HepG2 (cell line): ENCODE data around the gene MEIOC. TPM values are rescaled to one million over a fixed set of nuclear protein-coding genes. Genes with fewer than 3 reads are reported as not detected.

Experiments
- ATAC-seq: fragments of 200-7000 bp; cut with Tn5 transposase; 3 replicates; pipeline ENCODE4 v1.9.1; 2020; ENCODE audit warnings: mild to moderate bottlenecking, moderate library complexity
- BruUV-seq: library from RNA; stranded (reverse); fragments of 400-500 nt; replicated peaks from 2 replicates; lab custom pipeline; 2021; lab: Mats Ljungman, UMichigan
- CTCF ChIA-PET: fragments of 300-600 bp; formaldehyde crosslinking; extraction: SDS; loops from one replicate; lab custom pipeline; 2021; ENCODE audit warnings: low total read pairs, inconsistent platforms, low intra/inter-chr PET ratio; lab: Yijun Ruan, JAX
- POLR2A ChIA-PET: fragments of 350-600 bp; sonication (Branson Sonifier 250); formaldehyde crosslinking; loops from one replicate; lab custom pipeline; 2020; ENCODE audit warnings: antibody characterized with exemption, inconsistent platforms; lab: Yijun Ruan, JAX
- DNase-seq: peaks from one replicate; pipeline ENCODE4 v3.0.0-alpha.2; 2015; ENCODE audit warnings: low spot score
- FAIRE-seq: peaks from 3 replicates; lab custom pipeline; 2011; peaks lifted over from hg19 to GRCh38; lab: Jason Lieb, UNC
- H2AFZ ChIP-seq: one replicate; pipeline ENCODE4 v1.6.1; 2011; ENCODE audit warnings: low read length, inconsistent platforms
- H3K27ac ChIP-seq: fragments of 300-600 bp; 3 replicates; pipeline ENCODE4 v1.8.0; 2011; ENCODE audit warnings: mixed run types, mild to moderate bottlenecking, mixed read lengths, low read length, inconsistent platforms; ENCODE audit not compliant: insufficient read depth; ENCODE audit errors: extremely low read length
- H3K27me3 ChIP-seq, 2 experiments: fragments of 200-600 bp in 1 of 2; 2 replicates in 1 of 2; 3 replicates in 1 of 2; pipeline versions ENCODE4 v1.6.0 to v1.8.0; 2011; ENCODE audit warnings: low read length in 2 of 2, mild to moderate bottlenecking in 2 of 2, moderate library complexity in 2 of 2, inconsistent platforms in 1 of 2; ENCODE audit not compliant: insufficient read depth in 2 of 2, control insufficient read depth in 1 of 2
- H3K36me3 ChIP-seq, 2 experiments: fragments of 200-600 bp in 1 of 2; replicated peaks in 1 of 2; 2 replicates in 1 of 2; 3 replicates in 1 of 2; pipeline versions ENCODE4 v1.5.1 to v1.8.0; 2011; ENCODE audit warnings: low read length in 2 of 2, inconsistent platforms in 1 of 2; ENCODE audit not compliant: insufficient read depth in 2 of 2, control insufficient read depth in 1 of 2
- H3K4me1 ChIP-seq: 2 replicates; pipeline ENCODE4 v1.5.1; 2012; ENCODE audit warnings: low read length, inconsistent platforms; ENCODE audit not compliant: insufficient read depth
- H3K4me2 ChIP-seq: 2 replicates; pipeline ENCODE4 v1.6.0; 2011; ENCODE audit warnings: low read depth, low read length, inconsistent platforms
- H3K4me3 ChIP-seq, 3 experiments: fragments of 200-600 bp in 1 of 3; sonication (generic), shearing (Covaris generic) in 1 of 3; replicated peaks in 1 of 3; 2 replicates each; pipeline ENCODE4 v1.5.1; 2011 to 2016; ENCODE audit warnings: low read length in 3 of 3, inconsistent platforms in 2 of 3, low read depth in 2 of 3, mild to moderate bottlenecking in 2 of 3, control low read depth in 1 of 3, mixed read lengths in 1 of 3; ENCODE audit not compliant: insufficient read depth in 1 of 3
- H3K79me2 ChIP-seq: one replicate; pipeline ENCODE4 v1.6.1; 2011; ENCODE audit warnings: low read length, inconsistent platforms; ENCODE audit not compliant: insufficient read depth
- H3K9ac ChIP-seq: 2 replicates; pipeline ENCODE4 v1.6.0; 2011; ENCODE audit warnings: mild to moderate bottlenecking, low read depth, low read length, inconsistent platforms; ENCODE audit not compliant: insufficient read depth
- H3K9me3 ChIP-seq: 2 replicates; pipeline ENCODE4 v1.5.1; 2012; ENCODE audit warnings: mild to moderate bottlenecking, low read length
- H4K20me1 ChIP-seq: 2 replicates; pipeline ENCODE4 v1.6.0; 2011; ENCODE audit warnings: inconsistent platforms, mild to moderate bottlenecking, low read length, moderate library complexity; ENCODE audit not compliant: insufficient read depth
- CHD4 ChIP-seq: fragments of 200-600 bp; sonication (generic); IDR thresholded peaks from 2 replicates; pipeline ENCODE4 v1.7.0; 2017; ENCODE audit warnings: mild to moderate bottlenecking, low read length, borderline replicate concordance
- CREB1 ChIP-seq, 2 experiments: fragments of 450-650 bp in 1 of 2; IDR thresholded peaks; 2 replicates each; pipeline ENCODE4 v1.6.1; 2016 to 2017; ENCODE audit warnings: control low read depth in 1 of 2, mild to moderate bottlenecking in 1 of 2, missing compliant biosample characterization in 1 of 2, missing genetic modification characterization in 1 of 2
- KDM3A ChIP-seq: IDR thresholded peaks from 2 replicates; pipeline ENCODE4 v1.6.1; 2018; ENCODE audit warnings: low read depth, missing compliant biosample characterization
- ONECUT2 ChIP-seq: sonication (generic); formaldehyde crosslinking; IDR thresholded peaks from 2 replicates; pipeline ENCODE4 v1.4.0; 2020; ENCODE audit warnings: missing genetic modification reagents
- RAD21 ChIP-seq: fragments of 450-650 bp; formaldehyde crosslinking; IDR thresholded peaks from 2 replicates; pipeline ENCODE4 v1.5.0; 2020; ENCODE audit warnings: mild to moderate bottlenecking
- RBM22 ChIP-seq: fragments of 200-400 bp; formaldehyde crosslinking; optimal IDR thresholded peaks from 2 replicates; pipeline ENCODE3; 2017; ENCODE audit warnings: mild to moderate bottlenecking, low read length, moderate library complexity
- REL ChIP-seq: sonication (generic); formaldehyde crosslinking; conservative IDR thresholded peaks from 2 replicates; pipeline ENCODE4 v1.8.0; 2022; ENCODE audit warnings: mild to moderate bottlenecking, missing genetic modification reagents, moderate library complexity
- SRSF1 ChIP-seq: fragments of 200-400 bp; formaldehyde crosslinking; optimal IDR thresholded peaks from 2 replicates; pipeline ENCODE3; 2017; ENCODE audit warnings: mild to moderate bottlenecking, low read depth, low read length, moderate library complexity
- SUZ12 ChIP-seq: fragments of 150-350 bp; IDR thresholded peaks from 2 replicates; pipeline ENCODE4 v1.6.1; 2014; ENCODE audit warnings: low read depth, low read length
- ZNF83 ChIP-seq: sonication (generic); formaldehyde crosslinking; IDR thresholded peaks from 2 replicates; pipeline ENCODE4 v1.4.0; 2020; ENCODE audit warnings: missing genetic modification reagents, mild to moderate bottlenecking, borderline replicate concordance
- WGBS: methylation state at CpG from one replicate; pipeline ENCODE4 v1.1.6; 2017; ENCODE audit warnings: low lambda C conversion rate; 5-methylcytosine and 5-hydroxymethylcytosine counted together
- in situ Hi-C: cut with HindIII; loops from 2 replicates; pipeline ENCODE4 v1.10.0; 2017; ENCODE audit warnings: low pct_unique_long_range_greater_than_20kb; ENCODE audit not compliant: extremely low pct_ligation_motif_present
- intact Hi-C: fragments of 100-400 bp; cut with micrococcal nuclease; formaldehyde crosslinking; loops from one replicate; pipeline ENCODE4 v1.10.0; 2022; ENCODE audit not compliant: unreplicated experiment
- polyA plus RNA-seq, 8 experiments: library from polyadenylated mRNA; depleted of rRNA in 3 of 8; stranded (reverse) in 7 of 8; unstranded in 1 of 8; fragments of >200 nt; fragmentation: Illumina TruSeq in 4 of 8; extraction: Trizol in 4 of 8; gene quantifications; 2 replicates each; pipeline versions ENCODE4 v1.2.1 to v1.2.3, GENCODE V29; 2011 to 2016; ENCODE audit warnings: low read depth in 4 of 8, missing spikeins in 1 of 8, mixed read lengths in 1 of 8; ENCODE audit not compliant: insufficient read depth in 1 of 8
- total RNA-seq, 5 experiments: library from RNA; depleted of rRNA; stranded (reverse); fragments of >200 nt; fragmentation: Illumina TruSeq; extraction: Trizol; gene quantifications; 2 replicates each; pipeline ENCODE4 v1.2.3, GENCODE V29; 2016; ENCODE audit warnings: low read depth in 1 of 5
- TF ChIP-seq, protein P1 (sequence below): fragments of 450-650 bp; IDR thresholded peaks from 2 replicates; pipeline ENCODE4 v1.6.1; 2017; ENCODE audit warnings: mild to moderate bottlenecking
- TF ChIP-seq, protein P2 (sequence below): sonication (generic); formaldehyde crosslinking; IDR thresholded peaks from 2 replicates; pipeline ENCODE4 v1.5.1; 2020; ENCODE audit warnings: mild to moderate bottlenecking, moderate library complexity, missing genetic modification reagents

Gene MEIOC
- total and polyA plus RNA-seq, 2 of the 13 experiments (the other 11 are each of a cell fraction or from before 2014, with no cell fraction given) = 0.04 to 0.15 TPM

DNA sequence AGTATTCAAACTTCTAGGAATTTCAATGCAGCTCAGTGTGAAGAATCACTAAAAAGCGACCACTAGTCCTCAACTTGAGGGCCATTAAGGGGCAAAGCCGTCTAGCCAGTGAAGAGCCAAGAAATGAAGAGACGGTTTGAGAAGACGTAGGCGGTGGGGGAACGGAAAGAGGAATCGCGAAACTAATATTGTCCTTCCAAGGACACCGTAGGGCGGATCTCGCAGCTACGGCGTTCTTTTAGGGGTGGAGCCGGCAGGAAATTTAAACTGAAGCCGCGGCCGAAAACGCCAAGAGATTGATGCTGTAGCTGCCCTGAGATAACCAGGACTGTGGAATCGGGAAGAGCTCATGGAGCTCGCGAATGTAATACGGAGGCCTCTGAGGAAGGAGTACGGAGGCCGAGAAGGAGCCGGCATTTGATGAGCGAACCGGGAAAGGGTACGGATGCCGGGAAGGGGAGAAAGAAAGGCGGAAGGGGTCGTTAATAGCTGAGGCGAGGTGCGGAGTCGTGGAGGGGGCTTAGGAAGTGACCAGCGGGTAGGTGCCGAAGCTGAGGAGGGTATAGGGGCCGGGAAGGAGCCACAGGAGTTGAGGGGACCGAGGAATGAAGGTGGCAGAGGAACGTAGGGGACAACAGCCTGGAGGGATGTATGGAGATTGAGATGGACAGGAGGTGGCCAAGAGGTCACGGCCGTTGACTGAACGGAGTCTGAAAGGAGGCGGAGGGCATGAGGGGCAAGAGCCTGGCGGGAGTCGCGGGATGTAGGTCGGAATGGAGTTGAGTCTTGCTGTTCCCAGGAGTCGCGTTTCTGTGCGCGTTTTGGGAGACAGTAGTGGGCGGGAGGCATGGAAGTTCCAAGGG lies 52.4 kb downstream of the MEIOC start, which contains the start of gene DBF4B (continued):
- TF ChIP-seq, protein P1, sequence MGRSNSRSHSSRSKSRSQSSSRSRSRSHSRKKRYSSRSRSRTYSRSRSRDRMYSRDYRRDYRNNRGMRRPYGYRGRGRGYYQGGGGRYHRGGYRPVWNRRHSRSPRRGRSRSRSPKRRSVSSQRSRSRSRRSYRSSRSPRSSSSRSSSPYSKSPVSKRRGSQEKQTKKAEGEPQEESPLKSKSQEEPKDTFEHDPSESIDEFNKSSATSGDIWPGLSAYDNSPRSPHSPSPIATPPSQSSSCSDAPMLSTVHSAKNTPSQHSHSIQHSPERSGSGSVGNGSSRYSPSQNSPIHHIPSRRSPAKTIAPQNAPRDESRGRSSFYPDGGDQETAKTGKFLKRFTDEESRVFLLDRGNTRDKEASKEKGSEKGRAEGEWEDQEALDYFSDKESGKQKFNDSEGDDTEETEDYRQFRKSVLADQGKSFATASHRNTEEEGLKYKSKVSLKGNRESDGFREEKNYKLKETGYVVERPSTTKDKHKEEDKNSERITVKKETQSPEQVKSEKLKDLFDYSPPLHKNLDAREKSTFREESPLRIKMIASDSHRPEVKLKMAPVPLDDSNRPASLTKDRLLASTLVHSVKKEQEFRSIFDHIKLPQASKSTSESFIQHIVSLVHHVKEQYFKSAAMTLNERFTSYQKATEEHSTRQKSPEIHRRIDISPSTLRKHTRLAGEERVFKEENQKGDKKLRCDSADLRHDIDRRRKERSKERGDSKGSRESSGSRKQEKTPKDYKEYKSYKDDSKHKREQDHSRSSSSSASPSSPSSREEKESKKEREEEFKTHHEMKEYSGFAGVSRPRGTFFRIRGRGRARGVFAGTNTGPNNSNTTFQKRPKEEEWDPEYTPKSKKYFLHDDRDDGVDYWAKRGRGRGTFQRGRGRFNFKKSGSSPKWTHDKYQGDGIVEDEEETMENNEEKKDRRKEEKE = no peak
- TF ChIP-seq REL (CRISPR knock-in tag) (peak; percentile 82; the same call in 1 of the 2 replicates), CREB1 (IDR thresholded peaks at IDR 0.05) (0 out of 2 replicates have a peak, but pooled peaks have one; percentile 24), CREB1 (CRISPR knock-in tag; IDR thresholded peaks at IDR 0.05) (peak; percentile 92)

DNA sequence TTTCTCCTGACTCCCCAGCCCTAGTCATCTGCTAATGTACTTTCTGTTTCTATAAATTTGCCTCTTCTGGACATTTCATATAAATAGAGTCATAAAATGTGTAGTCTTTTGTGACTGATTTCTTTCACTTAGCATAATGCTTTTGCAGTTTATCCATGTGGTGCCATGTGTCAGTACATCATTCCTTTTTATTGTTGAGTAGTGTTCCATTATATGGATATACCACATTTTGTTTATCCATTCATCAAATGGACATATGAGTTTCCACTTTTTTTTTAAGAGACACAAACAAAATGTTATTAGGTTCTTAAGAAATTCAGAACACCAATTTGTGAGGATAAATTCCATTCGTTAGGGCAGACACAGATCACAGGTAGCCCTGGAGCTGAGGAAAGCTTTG lies 63.2 kb downstream of the MEIOC start:
- no peak for ATAC-seq
- Histone ChIP-seq H3K27me3 (no peaks in the 10 kb centered on the region), H3K9ac (no peak overlapping the region), H4K20me1 (no peaks in the 10 kb centered on the region), H2AFZ (no peak overlapping the region), H3K4me2 (no peak overlapping the region), H3K9me3 (no peaks in the 10 kb centered on the region), H3K27ac (no peak overlapping the region), H3K4me3 (no peak overlapping the region), H3K4me1 (no peaks in the 10 kb centered on the region), H3K36me3 (peaks cover 6 to 48% of the 10 kb centered on the region in 2 experiments; a peak in 4 of 5 replicates), H3K79me2 (no peaks in the 10 kb centered on the region)
- no peak for FAIRE-seq
- TF ChIP-seq SRSF1 (no peak), ONECUT2 (no peak), RBM22 (no peak), KDM3A (no peak), SUZ12 (no peak), CHD4 (no peak), ZNF83 (CRISPR knock-in tag) (no peak), RAD21 (CRISPR knock-in tag) (no peak)
- TF ChIP-seq, protein P2, sequence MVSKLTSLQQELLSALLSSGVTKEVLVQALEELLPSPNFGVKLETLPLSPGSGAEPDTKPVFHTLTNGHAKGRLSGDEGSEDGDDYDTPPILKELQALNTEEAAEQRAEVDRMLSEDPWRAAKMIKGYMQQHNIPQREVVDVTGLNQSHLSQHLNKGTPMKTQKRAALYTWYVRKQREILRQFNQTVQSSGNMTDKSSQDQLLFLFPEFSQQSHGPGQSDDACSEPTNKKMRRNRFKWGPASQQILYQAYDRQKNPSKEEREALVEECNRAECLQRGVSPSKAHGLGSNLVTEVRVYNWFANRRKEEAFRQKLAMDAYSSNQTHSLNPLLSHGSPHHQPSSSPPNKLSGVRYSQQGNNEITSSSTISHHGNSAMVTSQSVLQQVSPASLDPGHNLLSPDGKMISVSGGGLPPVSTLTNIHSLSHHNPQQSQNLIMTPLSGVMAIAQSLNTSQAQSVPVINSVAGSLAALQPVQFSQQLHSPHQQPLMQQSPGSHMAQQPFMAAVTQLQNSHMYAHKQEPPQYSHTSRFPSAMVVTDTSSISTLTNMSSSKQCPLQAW (CRISPR knock-in tag) = no peak
- no peak for DNase-seq
- POLR2A ChIA-PET = no interaction called here
- CTCF ChIA-PET = no interaction called here
- in situ Hi-C loops = no loop called here
- BruUV-seq = no TSS peak
- WGBS = 95% methylated on average over 1 of the region's 1 CpG
- intact Hi-C loops = no loop called here
